Measurements from ENCODE around the gene TSHR.
"Not testable (repeated sequence)": the region's sequence is repeated elsewhere in the genome, so short reads cannot be mapped to it uniquely, and the experiment has no call there.

Gene TSHR

DNA sequence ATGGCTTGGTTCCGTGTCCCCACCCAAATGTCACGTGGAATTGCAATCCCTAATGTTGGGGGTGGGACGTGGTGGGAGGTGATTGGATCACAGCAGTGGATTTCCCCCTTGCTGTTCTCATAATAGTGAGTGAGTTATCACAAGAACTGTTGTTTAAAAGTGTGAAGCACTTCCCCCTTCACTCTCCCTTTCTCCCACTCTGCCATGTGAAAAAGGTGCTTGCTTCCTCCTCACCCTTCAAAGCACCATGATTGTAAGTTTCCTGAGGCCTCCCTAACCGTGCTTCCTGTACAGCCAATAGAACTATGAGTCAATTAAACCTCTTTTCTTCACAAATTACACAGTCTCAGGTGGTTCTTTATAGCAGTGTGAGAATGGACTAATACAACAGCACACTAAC lies 8.6 kb upstream of the TSHR start:
- H3K4me3 ChIP-seq = no peak overlapping the region
- no peak overlapping the region for H3K27ac ChIP-seq

DNA sequence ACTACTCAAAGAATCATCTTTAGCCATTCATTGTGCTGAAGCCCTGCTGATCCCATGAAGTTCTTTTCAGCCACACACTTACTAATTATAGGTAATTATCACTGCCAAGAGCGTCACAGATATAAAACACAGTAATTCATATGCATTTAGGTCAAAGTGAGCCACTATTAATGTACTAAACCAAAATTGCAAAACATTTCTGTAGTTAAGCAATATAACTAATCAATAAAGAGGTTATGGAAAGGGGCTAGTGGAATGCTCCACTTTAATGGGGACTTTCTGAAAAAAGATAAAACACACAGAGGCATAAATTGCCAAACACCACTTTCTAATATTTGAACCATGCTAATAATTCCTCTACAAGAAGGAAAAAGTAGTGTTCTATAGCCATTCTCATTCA lies 7.1 kb upstream of the TSHR start:
- H3K27ac ChIP-seq = no peak overlapping the region
- H3K4me3 ChIP-seq = no peak overlapping the region

GRCh38 chr14:80951491-80951890 lies 3.9 kb upstream of the TSHR start:
- H3K27ac ChIP-seq = no peak overlapping the region
- no peak overlapping the region for H3K4me3 ChIP-seq

- H3K27ac ChIP-seq, H3K4me3 ChIP-seq: not testable (repeated sequence)
Observed at GRCh38 chr14:80953211-80953610, 2.2 kb upstream of the TSHR start.

DNA sequence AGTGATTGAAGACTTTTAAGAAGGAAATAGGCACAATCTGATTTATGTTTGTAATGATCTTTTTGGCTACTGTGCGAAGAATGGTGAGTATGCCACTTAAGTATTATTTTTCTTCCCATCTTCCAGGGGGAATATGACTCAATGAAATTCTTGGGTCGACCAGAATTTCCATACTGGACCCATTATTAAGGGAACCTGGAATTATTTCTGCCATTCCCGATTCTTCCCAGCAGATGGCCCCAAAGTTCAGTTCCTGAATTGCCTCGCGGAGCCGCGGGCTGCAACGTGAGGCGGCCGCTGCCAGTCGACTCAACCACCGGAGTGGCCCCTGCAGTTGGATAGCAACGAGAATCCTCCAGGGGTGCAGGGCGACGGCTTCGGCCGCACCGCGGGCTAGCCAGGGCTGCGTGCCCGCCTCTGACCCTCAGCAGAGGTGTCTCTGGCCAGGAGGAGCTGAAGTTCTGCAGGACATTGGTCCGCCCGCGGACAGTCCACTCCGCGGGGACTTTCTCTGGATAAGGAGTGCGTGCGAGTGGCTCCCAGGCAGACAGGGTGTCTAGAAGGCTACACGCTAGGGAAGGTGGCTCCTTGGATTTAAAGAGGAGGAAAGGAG lies 628 bp upstream of the TSHR start:
- Histone ChIP-seq H3K4me3 (peak overlapping the region; percentile 27 to 50 (median 45)), H3K27ac (peak overlapping the region in 10 of 21 experiments; percentile 7 to 80 (median 54))

DNA sequence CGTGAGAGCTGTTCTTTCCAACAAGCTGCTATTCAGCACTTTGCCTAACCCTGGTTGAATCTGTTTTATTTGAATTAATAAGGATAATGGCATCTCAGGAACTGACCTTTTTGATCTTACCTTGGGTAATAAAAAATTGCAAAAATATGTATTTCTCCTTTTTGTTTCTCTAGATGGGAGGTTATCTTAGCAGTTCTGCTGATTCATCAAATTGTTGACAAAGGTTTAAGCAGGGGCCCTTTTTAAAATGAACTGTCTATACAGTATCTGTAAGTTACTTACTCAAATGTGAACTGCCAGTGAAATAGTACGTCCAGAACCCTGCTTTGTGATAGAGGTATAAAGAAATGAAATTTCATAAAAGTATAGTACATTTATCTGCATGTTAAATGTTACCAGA lies 681 bp downstream of the TSHR start:
- Histone ChIP-seq H3K4me3 (peak overlapping the region in 3 of 7 experiments; percentile 35 to 50 (median 45)), H3K27ac (peak overlapping the region in 2 of 21 experiments; percentile 63 to 80)

GRCh38 chr14:80956922-80957321 lies 1.5 kb downstream of the TSHR start:
- peak overlapping the region in 2 of 21 experiments; percentile 4 to 17 for H3K27ac ChIP-seq

GRCh38 chr14:80957613-80958012 lies 2.2 kb downstream of the TSHR start:
- Histone ChIP-seq H3K4me3 (no peak overlapping the region), H3K27ac (no peak overlapping the region)

More at GRCh38 chr14:80956922-80957321, 1.5 kb downstream of the TSHR start:
- H3K4me3 ChIP-seq = no peak overlapping the region

DNA sequence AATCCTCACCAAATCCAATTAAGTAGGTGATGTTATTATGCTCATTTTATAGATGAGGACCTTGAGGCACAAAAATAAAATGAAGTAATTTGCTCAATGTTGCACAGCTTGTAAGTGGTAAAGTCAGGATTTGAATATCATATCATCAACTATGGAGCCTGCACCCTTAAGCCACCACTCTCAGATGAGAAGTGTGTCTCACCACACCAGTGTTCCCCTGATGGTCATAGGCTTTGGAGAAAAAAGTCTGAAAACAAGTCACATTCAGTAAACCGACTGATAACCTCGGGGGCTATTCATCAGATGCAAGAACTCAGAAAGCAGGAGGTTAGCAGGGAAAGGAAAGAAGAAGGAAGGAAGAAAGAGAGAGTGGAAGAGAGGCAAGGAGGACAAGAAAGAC lies 2.8 kb downstream of the TSHR start:
- Histone ChIP-seq H3K27ac (peak overlapping the region in 3 of 21 experiments; percentile 65 to 72 (median 72)), H3K4me3 (no peak overlapping the region)

GRCh38 chr14:80958939-80959338 lies 3.5 kb downstream of the TSHR start:
- H3K4me3 ChIP-seq = no peak overlapping the region
- peak overlapping the region in 5 of 21 experiments; percentile 5 to 72 (median 65) for H3K27ac ChIP-seq

GRCh38 chr14:80959496-80959895 lies 4.1 kb downstream of the TSHR start:
- Histone ChIP-seq H3K27ac (peak overlapping the region in 6 of 21 experiments; percentile 1 to 72 (median 60)), H3K4me3 (peak overlapping the region in 1 of 7 experiments; percentile 5)

DNA sequence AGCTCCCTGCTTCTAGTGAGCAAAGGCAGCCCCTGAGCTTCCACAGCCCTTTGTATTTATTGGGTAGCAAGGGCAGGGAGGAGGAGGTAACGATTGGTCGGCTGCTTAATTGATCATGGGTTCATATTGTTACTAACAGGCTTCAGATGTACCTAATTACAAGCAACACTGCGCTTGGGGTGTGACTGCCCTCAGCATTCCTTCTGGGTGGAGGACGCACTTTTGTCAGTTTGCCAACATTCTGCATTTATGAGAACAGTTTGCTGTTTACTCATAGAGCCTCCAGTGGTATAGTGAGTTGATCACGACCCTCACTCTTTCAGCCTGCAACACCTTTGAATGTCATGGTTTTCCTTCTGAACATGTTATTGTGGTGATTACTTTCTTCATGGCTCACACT lies 9.6 kb downstream of the TSHR start:
- H3K27ac ChIP-seq = no peak overlapping the region
- no peak overlapping the region for H3K4me3 ChIP-seq

DNA sequence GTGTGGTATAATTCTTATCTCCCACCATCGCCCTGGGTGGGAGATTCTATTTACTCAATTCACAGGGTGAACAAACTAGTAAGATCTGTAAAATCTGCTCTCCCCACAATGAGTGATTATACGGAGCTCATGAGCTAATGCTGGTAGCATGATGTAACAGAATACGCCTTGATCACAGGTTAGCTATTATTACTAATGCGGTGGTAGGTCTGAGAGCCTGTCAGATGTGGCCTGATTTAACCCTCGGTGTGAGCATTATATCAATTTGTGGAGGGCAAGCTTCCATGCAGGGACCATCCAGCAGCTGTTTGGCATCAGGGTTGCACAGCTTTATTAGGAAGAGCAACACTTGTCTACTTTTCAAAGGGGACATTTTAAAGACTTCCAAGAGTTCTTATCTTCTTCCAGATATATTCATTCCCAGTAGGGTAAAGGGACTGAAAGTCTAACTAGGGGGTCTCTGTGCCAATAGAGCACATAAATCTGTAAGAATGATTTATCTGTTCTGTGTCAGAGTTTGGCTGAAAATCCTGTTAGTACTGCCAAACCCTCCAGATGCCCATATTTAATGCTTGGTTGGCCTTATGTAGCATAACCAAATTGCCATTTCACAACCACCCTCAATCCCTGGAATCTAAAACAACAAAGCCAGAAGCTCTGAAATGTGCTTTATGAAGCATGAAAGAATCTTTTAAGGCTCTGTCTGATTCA lies 18.7 kb downstream of the TSHR start:
- H3K4me3 ChIP-seq = no peak overlapping the region
- H3K27ac ChIP-seq = peak overlapping the region in 3 of 21 experiments; percentile 11 to 27 (median 25)

GRCh38 chr14:80974679-80975078 lies 19.3 kb downstream of the TSHR start:
- Histone ChIP-seq H3K4me3 (no peak overlapping the region), H3K27ac (peak overlapping the region in 3 of 21 experiments; percentile 25 to 67 (median 27))

- Histone ChIP-seq H3K27ac (no peak overlapping the region), H3K4me3 (no peak overlapping the region)
Observed at GRCh38 chr14:80977221-80977620, 21.8 kb downstream of the TSHR start.

GRCh38 chr14:80978403-80978802 lies 23.0 kb downstream of the TSHR start:
- H3K27ac ChIP-seq = peak overlapping the region in 1 of 21 experiments; percentile 39
- H3K4me3 ChIP-seq = no peak overlapping the region

GRCh38 chr14:80979951-80980350 lies 24.5 kb downstream of the TSHR start:
- no peak overlapping the region for H3K4me3 ChIP-seq
- H3K27ac ChIP-seq = no peak overlapping the region

DNA sequence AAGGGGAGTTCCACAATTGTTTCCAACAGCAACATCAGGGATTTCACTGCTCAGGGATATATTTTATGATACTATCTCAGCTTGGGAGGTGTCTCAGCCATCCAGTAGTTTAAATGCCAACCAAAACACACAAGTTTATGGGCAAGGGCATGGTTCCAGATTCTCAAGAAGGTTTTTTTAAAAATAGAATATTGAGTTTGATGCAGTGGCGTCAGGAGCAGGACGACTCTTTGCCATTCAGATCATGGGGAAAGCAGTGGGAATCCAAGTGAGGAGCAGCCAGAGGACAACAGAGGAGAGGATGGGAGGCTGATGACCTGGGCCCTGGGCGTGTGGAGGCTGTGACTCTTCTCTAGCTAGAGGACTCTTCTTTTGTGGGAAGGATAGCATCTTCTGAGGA lies 25.7 kb downstream of the TSHR start:
- Histone ChIP-seq H3K4me3 (no peak overlapping the region), H3K27ac (no peak overlapping the region)

- H3K4me3 ChIP-seq = no peak overlapping the region
- no peak overlapping the region for H3K27ac ChIP-seq
Observed at GRCh38 chr14:80981673-80982072, 26.3 kb downstream of the TSHR start.

DNA sequence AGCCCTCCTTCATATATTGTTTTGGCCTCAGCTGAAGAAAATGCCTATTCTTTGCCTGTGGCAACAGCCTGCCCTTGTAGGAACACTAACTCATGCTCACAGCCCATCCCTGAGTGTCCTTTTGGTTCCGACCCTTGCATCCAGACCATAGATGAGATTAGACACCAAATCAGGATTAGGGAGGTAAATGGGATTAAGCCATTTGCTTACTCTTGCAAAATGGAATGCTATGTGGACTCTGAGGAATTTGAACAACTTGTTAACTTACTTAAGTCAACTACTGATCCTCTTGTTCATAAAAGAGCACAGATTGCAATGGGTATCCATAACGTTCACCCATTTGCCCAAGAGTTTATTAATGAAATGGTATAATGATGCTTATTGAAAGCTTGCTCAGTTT lies 27.3 kb downstream of the TSHR start:
- Histone ChIP-seq H3K4me3 (no peak overlapping the region), H3K27ac (no peak overlapping the region)

Measured in skin epidermis (tissue), 12 donors.